Measurements from ENCODE around the gene PPP1R3F. TPM values are rescaled to one million over a fixed set of nuclear protein-coding genes. Genes with fewer than 3 reads are reported as not detected.
"Not testable (repeated sequence)": the region's sequence is repeated elsewhere in the genome, so short reads cannot be mapped to it uniquely, and the experiment has no call there.

Gene PPP1R3F
- total RNA-seq, 2 donors from 2014 or later: 1.9 to 2.8 TPM

DNA sequence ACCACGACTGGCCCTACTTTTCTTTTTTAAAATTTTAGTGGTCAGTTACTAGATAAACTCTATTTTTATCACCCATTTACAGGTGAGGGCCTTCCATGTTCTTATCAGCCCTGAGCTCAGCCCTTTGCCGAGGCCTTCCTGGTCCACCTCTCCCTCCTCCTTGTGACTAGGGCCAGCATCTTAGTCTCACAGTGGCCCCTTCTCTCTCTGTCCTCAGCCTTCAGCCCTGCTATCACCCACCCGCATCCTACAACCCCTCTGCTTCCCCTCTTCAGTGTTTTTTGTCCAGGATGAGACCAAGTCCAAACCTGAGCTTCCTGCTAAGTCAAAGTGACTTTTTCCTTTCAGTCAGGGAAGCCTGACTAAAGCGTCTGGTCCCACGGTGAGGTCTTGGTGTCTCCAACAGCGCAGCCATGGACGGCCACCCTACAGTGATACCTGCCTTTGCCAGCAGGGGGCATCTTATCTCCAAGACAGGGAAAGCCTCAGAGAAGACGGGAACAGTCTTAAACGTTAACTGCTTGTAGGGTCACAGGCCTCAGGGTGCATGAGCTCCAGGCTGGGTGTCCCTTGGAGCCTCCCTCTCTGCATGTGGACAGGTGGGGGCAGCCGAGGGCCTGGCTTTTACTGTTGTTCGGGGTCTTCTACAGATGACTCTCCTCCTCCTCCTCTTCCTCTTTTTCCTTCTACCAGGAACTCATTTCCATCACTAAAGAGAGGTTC lies 22.2 kb downstream of the PPP1R3F start:
- H3K4me3 ChIP-seq: no peak overlapping the region
- H3K27me3 ChIP-seq: no peaks in the 10 kb centered on the region
- H3K27ac ChIP-seq: no peak overlapping the region
- H3K4me1 ChIP-seq: no peaks in the 10 kb centered on the region
- no peaks in the 10 kb centered on the region for H3K9me3 ChIP-seq
- H3K9ac ChIP-seq (ENCODE audit: low read depth in 2 of 2, low read length in 2 of 2): no peak overlapping the region
- intact Hi-C loops (cut with DNase I): loop anchor here (5.0 kb wide), 1 partner anchor 461 kb away; no protein-coding TSS in a partner anchor
- no peaks in the 10 kb centered on the region for H3K36me3 ChIP-seq
- peak; percentile 67 for DNase-seq
- TF ChIP-seq, protein P1, sequence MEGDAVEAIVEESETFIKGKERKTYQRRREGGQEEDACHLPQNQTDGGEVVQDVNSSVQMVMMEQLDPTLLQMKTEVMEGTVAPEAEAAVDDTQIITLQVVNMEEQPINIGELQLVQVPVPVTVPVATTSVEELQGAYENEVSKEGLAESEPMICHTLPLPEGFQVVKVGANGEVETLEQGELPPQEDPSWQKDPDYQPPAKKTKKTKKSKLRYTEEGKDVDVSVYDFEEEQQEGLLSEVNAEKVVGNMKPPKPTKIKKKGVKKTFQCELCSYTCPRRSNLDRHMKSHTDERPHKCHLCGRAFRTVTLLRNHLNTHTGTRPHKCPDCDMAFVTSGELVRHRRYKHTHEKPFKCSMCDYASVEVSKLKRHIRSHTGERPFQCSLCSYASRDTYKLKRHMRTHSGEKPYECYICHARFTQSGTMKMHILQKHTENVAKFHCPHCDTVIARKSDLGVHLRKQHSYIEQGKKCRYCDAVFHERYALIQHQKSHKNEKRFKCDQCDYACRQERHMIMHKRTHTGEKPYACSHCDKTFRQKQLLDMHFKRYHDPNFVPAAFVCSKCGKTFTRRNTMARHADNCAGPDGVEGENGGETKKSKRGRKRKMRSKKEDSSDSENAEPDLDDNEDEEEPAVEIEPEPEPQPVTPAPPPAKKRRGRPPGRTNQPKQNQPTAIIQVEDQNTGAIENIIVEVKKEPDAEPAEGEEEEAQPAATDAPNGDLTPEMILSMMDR (IDR thresholded peaks at IDR 0.05): peak; percentile 63

DNA sequence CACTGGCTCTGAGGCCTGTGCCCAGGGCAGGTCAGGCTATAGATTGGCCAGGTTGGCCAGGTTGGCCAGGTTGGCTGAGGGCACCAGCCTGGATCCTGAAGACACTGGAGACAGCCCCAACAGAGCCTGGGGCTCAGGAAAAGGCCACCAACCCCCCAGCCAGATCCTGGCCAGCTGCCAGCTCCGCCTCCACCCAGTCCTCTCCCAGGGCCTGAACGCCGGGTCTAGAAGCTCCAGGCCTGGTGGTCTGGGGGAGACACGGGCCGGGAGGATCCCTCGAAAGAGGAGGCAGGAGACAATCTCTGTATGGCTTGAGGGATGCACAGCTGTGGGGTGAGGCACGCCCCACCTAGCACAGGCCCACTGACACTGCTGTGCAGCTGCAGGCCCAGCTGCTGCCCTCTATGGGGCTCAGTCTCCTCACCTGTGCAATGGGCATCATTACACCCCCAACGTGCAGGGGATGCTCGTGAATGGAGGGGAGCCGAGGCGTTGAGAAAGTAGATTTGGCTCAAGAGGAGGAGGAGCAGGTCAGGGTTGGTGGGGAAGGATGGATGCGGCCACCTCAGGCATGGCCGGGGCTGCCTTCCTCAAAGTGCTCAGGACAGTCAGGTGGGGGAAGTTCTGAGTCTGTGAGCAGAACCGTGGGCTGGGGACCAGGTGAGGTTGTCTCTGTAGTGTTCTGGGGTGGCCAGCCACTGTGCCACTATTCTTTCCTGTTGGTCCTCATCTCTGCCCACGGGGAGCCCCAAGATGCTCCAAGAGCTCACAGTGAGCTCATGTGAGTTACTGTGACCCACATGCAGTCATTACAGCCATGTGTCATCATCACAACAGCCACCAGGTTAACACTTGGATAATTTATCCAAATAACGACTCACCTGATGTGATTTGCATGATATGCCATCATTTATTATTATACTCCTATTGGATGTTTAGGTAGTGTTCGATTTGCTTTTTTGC lies 23.1 kb downstream of the PPP1R3F start:
- Histone ChIP-seq H3K4me1 (no peaks in the 10 kb centered on the region), H3K27me3 (no peaks in the 10 kb centered on the region), H3K4me3 (no peak overlapping the region), H3K9ac (ENCODE audit: low read depth in 2 of 2, low read length in 2 of 2) (no peak overlapping the region), H3K36me3 (no peaks in the 10 kb centered on the region), H3K9me3 (no peaks in the 10 kb centered on the region), H3K27ac (no peak overlapping the region)
- intact Hi-C loops (cut with DNase I): loop anchor here (5.0 kb wide), 1 partner anchor 460 kb away; no protein-coding TSS in a partner anchor
- TF ChIP-seq, protein P1 (IDR thresholded peaks at IDR 0.05): no peak
- no peak for DNase-seq

DNA sequence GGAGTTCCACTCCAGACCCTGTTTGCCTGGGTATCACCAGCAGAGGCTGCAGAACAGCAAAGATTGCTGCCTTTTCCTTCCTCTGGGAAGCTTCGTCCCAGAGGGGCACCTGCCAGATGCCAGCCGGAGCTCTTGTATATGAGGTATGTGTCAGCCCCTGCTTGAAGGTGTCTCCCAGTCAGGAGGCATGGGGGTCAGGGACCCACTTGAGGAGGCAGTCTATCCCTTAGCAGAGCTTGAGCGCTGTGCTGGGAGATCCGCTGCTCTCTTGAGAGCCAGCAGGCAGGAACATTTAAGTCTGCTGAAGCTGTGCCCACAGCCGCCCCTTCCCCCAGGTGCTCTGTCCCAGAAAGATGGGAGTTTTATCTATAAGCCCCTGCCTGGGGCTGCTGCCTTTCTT lies 29.7 kb downstream of the PPP1R3F start:
- H3K4me1 ChIP-seq; H3K36me3 ChIP-seq; H3K9ac ChIP-seq (ENCODE audit: low read depth in 2 of 2, low read length in 2 of 2); H3K4me3 ChIP-seq; intact Hi-C loops (cut with DNase I); DNase-seq; H3K27me3 ChIP-seq; H3K27ac ChIP-seq; H3K9me3 ChIP-seq: not testable (repeated sequence)

DNA sequence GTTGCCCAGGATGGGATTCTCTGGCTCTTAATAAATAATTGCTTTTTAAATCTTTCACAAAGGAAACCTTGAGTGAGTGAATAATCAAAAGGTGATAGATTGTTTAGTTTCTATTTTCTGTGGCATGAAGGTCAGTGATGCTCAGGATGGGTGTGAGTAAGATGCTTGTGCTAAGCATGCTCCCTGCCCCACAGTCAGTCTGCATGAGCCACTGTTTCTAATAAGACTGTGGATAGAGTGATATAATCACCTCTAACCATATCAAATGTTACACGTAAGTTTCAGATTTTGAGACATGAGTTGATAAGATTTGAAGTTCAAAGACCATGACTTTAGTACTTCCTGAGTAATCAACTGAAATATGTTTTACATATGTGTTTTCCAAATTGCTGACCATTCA lies 31.1 kb downstream of the PPP1R3F start:
- Histone ChIP-seq H3K4me1 (no peaks in the 10 kb centered on the region), H3K27ac (no peak overlapping the region), H3K9ac (ENCODE audit: low read depth in 2 of 2, low read length in 2 of 2) (no peak overlapping the region), H3K4me3 (no peak overlapping the region), H3K27me3 (no peaks in the 10 kb centered on the region), H3K36me3 (no peaks in the 10 kb centered on the region), H3K9me3 (no peaks in the 10 kb centered on the region)
- no peak for DNase-seq
- TF ChIP-seq, protein P1 (IDR thresholded peaks at IDR 0.05): no peak
- intact Hi-C loops (cut with DNase I): no loop called here

DNA sequence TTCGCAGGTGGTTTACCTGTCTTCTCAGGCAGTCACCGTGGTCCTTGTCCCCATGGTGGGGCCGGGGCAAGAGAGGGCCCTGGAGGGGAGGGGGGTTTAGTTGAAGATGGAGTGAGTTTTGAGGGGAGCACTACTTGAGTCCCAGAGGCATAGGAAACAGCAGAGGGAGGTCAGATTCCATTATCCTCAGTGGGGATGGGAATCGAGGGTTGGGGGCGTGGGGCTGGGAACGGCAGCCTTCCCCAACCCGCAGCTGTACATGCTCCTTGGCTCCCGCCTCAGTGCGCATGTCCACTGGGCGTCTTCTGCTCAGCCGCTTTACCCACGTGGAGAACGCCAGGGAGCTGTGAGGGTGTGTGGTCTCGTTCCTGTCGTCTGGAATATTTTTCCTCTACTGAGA lies 33.8 kb downstream of the PPP1R3F start, which contains the start of gene GAGE10:
TSS of gene GAGE10 (plus strand) at position 301 of the 400 bp plus-strand sequence. CDS start 1,214 bp downstream, outside the sequence.
- DNase-seq: no peak
- intact Hi-C loops (cut with DNase I): no loop called here
- H3K36me3 ChIP-seq: no peaks in the 10 kb centered on the region

DNA sequence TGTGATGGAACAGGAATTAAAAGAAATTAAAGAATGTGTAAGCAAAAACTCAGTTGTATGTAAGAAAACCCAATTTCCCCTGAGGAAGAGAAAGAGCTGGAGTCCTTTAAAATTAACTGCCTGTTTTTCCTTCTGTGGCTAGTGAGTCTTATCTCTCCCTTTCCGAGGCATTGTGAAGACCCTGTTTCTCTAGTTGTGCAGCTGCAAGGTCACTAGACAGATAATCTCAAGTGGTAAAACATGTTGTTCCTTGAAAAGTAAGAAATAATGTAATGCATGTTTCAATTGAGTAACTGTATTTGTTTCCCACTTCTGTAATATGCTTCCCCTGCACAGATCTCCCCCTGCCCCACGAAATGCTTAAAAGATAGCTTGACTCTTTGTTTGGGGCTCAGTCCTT lies 38.2 kb downstream of the PPP1R3F start:
- H3K4me3 ChIP-seq; intact Hi-C loops (cut with DNase I); H3K4me1 ChIP-seq; H3K27ac ChIP-seq; H3K9me3 ChIP-seq; DNase-seq; H3K36me3 ChIP-seq; H3K9ac ChIP-seq (ENCODE audit: low read depth in 2 of 2, low read length in 2 of 2); H3K27me3 ChIP-seq: not testable (repeated sequence)

More for the DNA sequence above, 33.8 kb downstream of the PPP1R3F start, which contains the start of gene GAGE10:
- H3K27me3 ChIP-seq: no peaks in the 10 kb centered on the region
- TF ChIP-seq, protein P1 (IDR thresholded peaks at IDR 0.05): no peak
- no peaks in the 10 kb centered on the region for H3K4me1 ChIP-seq
- H3K4me3 ChIP-seq: no peak within 1 kb of the TSS
- no peak within 1 kb of the TSS for H3K27ac ChIP-seq
- H3K9me3 ChIP-seq: no peaks in the 10 kb centered on the region
- no peak within 1 kb of the TSS for H3K9ac ChIP-seq (ENCODE audit: low read depth in 2 of 2, low read length in 2 of 2)
